ENCODE results near the gene RND3.

DNA sequence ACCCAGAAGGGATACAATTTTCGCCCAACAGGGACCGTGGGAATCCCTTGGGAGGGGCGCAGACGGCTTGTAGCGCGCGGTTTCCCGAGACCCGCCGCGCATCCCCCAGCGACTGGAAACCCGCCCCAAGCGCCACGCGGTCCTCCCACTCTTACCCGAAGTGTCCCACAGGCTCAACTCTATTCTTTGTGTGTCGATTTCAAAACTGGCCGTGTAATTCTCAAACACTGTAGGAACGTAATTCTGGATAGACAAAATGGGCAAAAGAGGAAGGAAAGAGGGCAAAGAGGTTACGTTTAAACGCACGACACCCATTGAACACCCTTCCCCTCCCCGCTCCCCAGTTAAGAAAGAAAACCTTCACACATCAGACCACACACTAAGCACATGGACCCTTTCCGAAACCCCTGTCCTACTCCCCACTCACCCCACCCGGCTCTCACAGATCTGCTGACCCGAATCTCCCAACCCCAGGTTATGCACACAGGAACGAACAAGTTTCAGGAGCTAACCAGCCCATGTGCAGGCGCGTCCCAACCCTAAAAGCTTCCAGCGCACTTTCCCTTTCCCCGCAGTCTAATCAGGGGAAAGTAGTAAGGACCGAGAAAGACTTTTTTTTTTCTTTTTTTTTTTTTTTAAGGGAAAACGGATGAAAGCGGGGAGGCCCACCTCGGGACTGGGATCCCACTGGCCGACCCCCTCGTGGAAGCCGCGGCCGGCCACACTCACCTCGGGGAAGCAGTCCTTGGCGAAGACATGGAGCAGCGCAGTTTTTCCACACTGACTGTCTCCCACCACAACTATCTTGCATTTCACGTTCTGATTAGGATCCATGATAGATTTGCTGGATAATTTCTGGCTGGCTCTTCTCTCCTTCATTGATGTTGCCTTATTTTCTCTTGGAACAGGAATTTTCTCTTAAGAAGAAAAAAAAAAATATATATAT is 655 bp downstream of the RND3 start:
- TF ChIP-seq, protein P1, sequence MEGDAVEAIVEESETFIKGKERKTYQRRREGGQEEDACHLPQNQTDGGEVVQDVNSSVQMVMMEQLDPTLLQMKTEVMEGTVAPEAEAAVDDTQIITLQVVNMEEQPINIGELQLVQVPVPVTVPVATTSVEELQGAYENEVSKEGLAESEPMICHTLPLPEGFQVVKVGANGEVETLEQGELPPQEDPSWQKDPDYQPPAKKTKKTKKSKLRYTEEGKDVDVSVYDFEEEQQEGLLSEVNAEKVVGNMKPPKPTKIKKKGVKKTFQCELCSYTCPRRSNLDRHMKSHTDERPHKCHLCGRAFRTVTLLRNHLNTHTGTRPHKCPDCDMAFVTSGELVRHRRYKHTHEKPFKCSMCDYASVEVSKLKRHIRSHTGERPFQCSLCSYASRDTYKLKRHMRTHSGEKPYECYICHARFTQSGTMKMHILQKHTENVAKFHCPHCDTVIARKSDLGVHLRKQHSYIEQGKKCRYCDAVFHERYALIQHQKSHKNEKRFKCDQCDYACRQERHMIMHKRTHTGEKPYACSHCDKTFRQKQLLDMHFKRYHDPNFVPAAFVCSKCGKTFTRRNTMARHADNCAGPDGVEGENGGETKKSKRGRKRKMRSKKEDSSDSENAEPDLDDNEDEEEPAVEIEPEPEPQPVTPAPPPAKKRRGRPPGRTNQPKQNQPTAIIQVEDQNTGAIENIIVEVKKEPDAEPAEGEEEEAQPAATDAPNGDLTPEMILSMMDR (IDR thresholded peaks at IDR 0.05), result no peak
- TF ChIP-seq POLR2A (IDR thresholded peaks at IDR 0.05), result no peak
